DMS79 treated with DMSO at 0.1 percent for 48 hours (cell line): Measurements from ENCODE around the gene RMC1.
"Not testable (repeated sequence)": the region's sequence is repeated elsewhere in the genome, so short reads cannot be mapped to it uniquely, and the experiment has no call there.

ENCODE experiments used
- DNase-seq: peaks from one replicate; lab custom pipeline; 2025; lab: John Stamatoyannopoulos, UW

Gene RMC1

GRCh38 chr18:23532848-23533247 is 29.5 kb downstream of the RMC1 start:
- no peak for DNase-seq

- DNase-seq = no peak
Measured at GRCh38 chr18:23534276-23534675, 31.0 kb downstream of the RMC1 start.

- DNase-seq = no peak
Measured at GRCh38 chr18:23536204-23536603, 32.9 kb downstream of the RMC1 start.

- DNase-seq = no peak
Measured at GRCh38 chr18:23537274-23537673, 34.0 kb downstream of the RMC1 start.

- no peak for DNase-seq
Measured at GRCh38 chr18:23538001-23538400, 34.7 kb downstream of the RMC1 start.

GRCh38 chr18:23538870-23539269 is 35.6 kb downstream of the RMC1 start:
- no peak for DNase-seq

- no peak for DNase-seq
Measured at GRCh38 chr18:23539296-23539695, 36.0 kb downstream of the RMC1 start.

GRCh38 chr18:23539911-23540525 is 36.7 kb downstream of the RMC1 start:
- no peak for DNase-seq

GRCh38 chr18:23540867-23541266 is 37.6 kb downstream of the RMC1 start:
- no peak for DNase-seq

- no peak for DNase-seq
Measured at GRCh38 chr18:23541349-23542093, 38.2 kb downstream of the RMC1 start.

- DNase-seq = no peak
Measured at GRCh38 chr18:23542461-23542860, 39.1 kb downstream of the RMC1 start.

GRCh38 chr18:23545247-23545789 is 42.0 kb downstream of the RMC1 start:
- no peak for DNase-seq

- no peak for DNase-seq
Measured at GRCh38 chr18:23547306-23547705, 44.0 kb downstream of the RMC1 start.

GRCh38 chr18:23547846-23548245 is 44.5 kb downstream of the RMC1 start:
- DNase-seq = no peak

GRCh38 chr18:23548275-23548674 is 45.0 kb downstream of the RMC1 start:
- no peak for DNase-seq

- no peak for DNase-seq
Measured at GRCh38 chr18:23548719-23549118, 45.4 kb downstream of the RMC1 start.

- no peak for DNase-seq
Measured at GRCh38 chr18:23550898-23551297, 47.6 kb downstream of the RMC1 start.

GRCh38 chr18:23551978-23552377 is 48.7 kb downstream of the RMC1 start:
- DNase-seq = no peak

- DNase-seq = no peak
Measured at GRCh38 chr18:23552505-23552904, 49.2 kb downstream of the RMC1 start.

GRCh38 chr18:23553887-23554286 is 50.6 kb downstream of the RMC1 start:
- DNase-seq = no peak

- no peak for DNase-seq
Measured at GRCh38 chr18:23556145-23556780, 53.0 kb downstream of the RMC1 start.

GRCh38 chr18:23557511-23557910 is 54.2 kb downstream of the RMC1 start:
- not testable (repeated sequence) for DNase-seq

GRCh38 chr18:23560186-23560585 is 56.9 kb downstream of the RMC1 start:
- no peak for DNase-seq
